IMR-90 (cell line): ENCODE measurements around the gene LAMB1. TPM values are rescaled to one million over a fixed set of nuclear protein-coding genes. Genes with fewer than 3 reads are reported as not detected.

Source experiments
- ATAC-seq: fragments of 200-7000 bp; cut with Tn5 transposase; 2 replicates; pipeline ENCODE4 v1.9.1; 2020; ENCODE audit warnings: low read depth, mild to moderate bottlenecking, moderate library complexity
- BruUV-seq: library from RNA; stranded (reverse); fragments of 400-500 nt; replicated peaks from 2 replicates; lab custom pipeline; 2021; lab: Mats Ljungman, UMichigan
- CTCF ChIA-PET: fragments of 300-600 bp; formaldehyde crosslinking; extraction: SDS; loops from one replicate; lab custom pipeline; 2021; ENCODE audit warnings: antibody characterized with exemption; lab: Yijun Ruan, JAX
- POLR2A ChIA-PET: fragments of 300-600 bp; sonication (Branson Sonifier 250); formaldehyde crosslinking; loops from one replicate; lab custom pipeline; 2022; ENCODE audit warnings: antibody characterized with exemption; ENCODE audit not compliant: unreplicated experiment; lab: Charles Lee
- DNase-seq: peaks from one replicate; pipeline ENCODE4 v3.0.0; 2013
- H2AFZ ChIP-seq: replicated peaks from 2 replicates; pipeline ENCODE3; 2013; ENCODE audit warnings: low read length, mild to moderate bottlenecking; ENCODE audit not compliant: poor library complexity
- H2AK5ac ChIP-seq: 2 replicates; pipeline ENCODE4 v1.6.1; 2013; ENCODE audit warnings: low read depth, low read length, inconsistent platforms
- H2AK9ac ChIP-seq: replicated peaks from 2 replicates; pipeline ENCODE3; 2013; ENCODE audit warnings: mild to moderate bottlenecking, low read depth, low read length, moderate library complexity; ENCODE audit not compliant: poor library complexity
- H2BK120ac ChIP-seq: 2 replicates; pipeline ENCODE4 v1.6.1; 2013; ENCODE audit warnings: low read depth, low read length, inconsistent platforms
- H2BK15ac ChIP-seq: 3 replicates; pipeline ENCODE4 v1.6.1; 2013; ENCODE audit warnings: low read depth, low read length, inconsistent platforms
- H2BK20ac ChIP-seq: 2 replicates; pipeline ENCODE4 v1.6.1; 2013; ENCODE audit warnings: low read depth, mild to moderate bottlenecking, inconsistent platforms, low read length, moderate library complexity
- H2BK5ac ChIP-seq: 2 replicates; pipeline ENCODE4 v1.6.1; 2013; ENCODE audit warnings: mild to moderate bottlenecking, low read depth, low read length, inconsistent platforms; ENCODE audit not compliant: poor library complexity, severe bottlenecking
- H3K14ac ChIP-seq: replicated peaks from 2 replicates; pipeline ENCODE4 v1.6.1; 2013; ENCODE audit warnings: low read depth, low read length, inconsistent platforms
- H3K18ac ChIP-seq: 2 replicates; pipeline ENCODE4 v1.6.1; 2013; ENCODE audit warnings: low read depth, low read length, control low read depth
- H3K23ac ChIP-seq: 2 replicates; pipeline ENCODE4 v1.6.1; 2013; ENCODE audit warnings: low read depth, low read length, inconsistent platforms
- H3K27ac ChIP-seq: 2 replicates; pipeline ENCODE4 v1.5.1; 2013; ENCODE audit warnings: mild to moderate bottlenecking, control low read depth, low read length; ENCODE audit not compliant: insufficient read depth
- H3K27me3 ChIP-seq: 2 replicates; pipeline ENCODE4 v1.6.1; 2013; ENCODE audit warnings: low read length; ENCODE audit not compliant: control insufficient read depth, insufficient read depth
- H3K36me3 ChIP-seq: 2 replicates; pipeline ENCODE4 v1.6.1; 2013; ENCODE audit warnings: low read length, mixed read lengths; ENCODE audit not compliant: control insufficient read depth, insufficient read depth
- H3K4ac ChIP-seq: 2 replicates; pipeline ENCODE4 v1.6.1; 2013; ENCODE audit warnings: low read depth, low read length, inconsistent platforms
- H3K4me1 ChIP-seq: 2 replicates; pipeline ENCODE4 v1.6.1; 2013; ENCODE audit warnings: low read length, mixed read lengths; ENCODE audit not compliant: control insufficient read depth, insufficient read depth
- H3K4me2 ChIP-seq: 2 replicates; pipeline ENCODE4 v1.6.1; 2013; ENCODE audit warnings: low read depth, mild to moderate bottlenecking, control low read depth, low read length, moderate library complexity
- H3K4me3 ChIP-seq: 2 replicates; pipeline ENCODE4 v1.5.1; 2013; ENCODE audit warnings: low read depth, mild to moderate bottlenecking, control low read depth, low read length, moderate library complexity; ENCODE audit not compliant: insufficient read depth
- H3K56ac ChIP-seq: 2 replicates; pipeline ENCODE4 v1.6.1; 2013; ENCODE audit warnings: low read length, inconsistent platforms; ENCODE audit not compliant: insufficient read depth; ENCODE audit errors: extremely low read depth
- H3K79me1 ChIP-seq, 2 experiments: 2 replicates each; pipeline ENCODE4 v1.6.1; 2013; ENCODE audit warnings: low read length in 2 of 2, inconsistent platforms in 1 of 2, low read depth in 1 of 2
- H3K9ac ChIP-seq: 2 replicates; pipeline ENCODE4 v1.6.1; 2013; ENCODE audit warnings: low read depth, low read length, control low read depth
- H3K9me1 ChIP-seq: 2 replicates; pipeline ENCODE4 v1.6.1; 2013; ENCODE audit warnings: low read length, inconsistent platforms; ENCODE audit not compliant: insufficient read depth
- H3K9me3 ChIP-seq: 2 replicates; pipeline ENCODE4 v1.6.1; 2013; ENCODE audit warnings: low read length; ENCODE audit not compliant: control insufficient read depth, insufficient read depth
- H4K20me1 ChIP-seq: 2 replicates; pipeline ENCODE4 v1.6.1; 2013; ENCODE audit warnings: low read length, inconsistent platforms; ENCODE audit not compliant: insufficient read depth
- H4K5ac ChIP-seq: 2 replicates; pipeline ENCODE4 v1.6.1; 2013; ENCODE audit warnings: mild to moderate bottlenecking, low read depth, low read length, control low read depth
- H4K8ac ChIP-seq, 2 experiments: 2 replicates each; pipeline ENCODE4 v1.6.1; 2013; ENCODE audit warnings: low read depth in 2 of 2, low read length in 2 of 2, control low read depth in 1 of 2, inconsistent platforms in 1 of 2
- H4K91ac ChIP-seq: 2 replicates; pipeline ENCODE4 v1.6.1; 2013; ENCODE audit warnings: low read depth, low read length, inconsistent platforms; ENCODE audit not compliant: insufficient read depth
- MAFK ChIP-seq: IDR thresholded peaks from 2 replicates; pipeline ENCODE4 v1.6.1; 2012; ENCODE audit warnings: low read depth, low read length, improper control_type of control experiment
- WGBS, 2 experiments: methylation state at CpG; one replicate each; pipeline versions ENCODE4 v1.1.5 to v1.1.7; 2013; ENCODE audit warnings: missing lambda C conversion rate in 2 of 2; ENCODE audit not compliant: insufficient read length in 1 of 2; ENCODE audit errors: extremely low coverage in 2 of 2; 5-methylcytosine and 5-hydroxymethylcytosine counted together
- dilution Hi-C: fragments of 300-500 bp; cut with HindIII; formaldehyde crosslinking; loops from one replicate; pipeline ENCODE4 v1.14.3; 2018; ENCODE audit warnings: low sequenced_read_pairs; ENCODE audit not compliant: unreplicated experiment
- in situ Hi-C: fragments of 300-500 bp; cut with MboI; formaldehyde crosslinking; loops from 3 replicates; pipeline ENCODE4 v1.14.3; 2019; ENCODE audit warnings: low sequenced_read_pairs, inconsistent platforms, mixed read lengths
- intact Hi-C: fragments of 100-400 bp; cut with micrococcal nuclease; formaldehyde crosslinking; loops from 2 replicates; pipeline ENCODE4 v1.10.0; 2022
- polyA plus RNA-seq, 3 experiments: library from polyadenylated mRNA; depleted of rRNA; stranded (reverse); fragments of >200 nt; gene quantifications; 2 replicates each; pipeline ENCODE4 v1.2.3, GENCODE V29; 2012; ENCODE audit warnings: low replicate concordance in 1 of 3
- total RNA-seq: library from RNA; depleted of rRNA; stranded (reverse); fragments of >200 nt; gene quantifications from 2 replicates; pipeline ENCODE4 v1.2.3, GENCODE V29; 2012

Gene LAMB1
- total and polyA plus RNA-seq, 2 of the 4 experiments (the other 2 are of a cell fraction): 114 to 117 TPM

GRCh38 chr7:107918948-107919347 is 84.0 kb downstream of the LAMB1 start:
- H3K4ac ChIP-seq: no peak overlapping the region
- no peaks in the 10 kb centered on the region for H4K20me1 ChIP-seq
- H3K36me3 ChIP-seq: peaks cover 30% of the 10 kb centered on the region
- no peak overlapping the region for H3K9ac ChIP-seq
- no peak overlapping the region for H3K56ac ChIP-seq
- H2AFZ ChIP-seq: no peak overlapping the region
- dilution Hi-C loops: no loop called here
- TF ChIP-seq MAFK: no peak
- DNase-seq (no peak), ATAC-seq (no peak)
- intact Hi-C loops: no loop called here
- H2AK9ac ChIP-seq: no peak overlapping the region
- no peak overlapping the region for H3K27ac ChIP-seq
- ChIA-PET CTCF (no interaction called here), POLR2A (no interaction called here)
- no peaks in the 10 kb centered on the region for H3K9me3 ChIP-seq
- in situ Hi-C loops: no loop called here
- H2BK15ac ChIP-seq: no peak overlapping the region
- WGBS, 2 experiments: no CpG with 5 or more reads among the region's 2 CpGs
- H3K9me1 ChIP-seq: peaks cover 3% of the 10 kb centered on the region
- no peak overlapping the region for H2BK20ac ChIP-seq
- H4K91ac ChIP-seq: no peak overlapping the region
- no peak overlapping the region for H3K23ac ChIP-seq
- H3K4me2 ChIP-seq: no peak overlapping the region
- no peak overlapping the region for H2BK5ac ChIP-seq
- H3K27me3 ChIP-seq: no peaks in the 10 kb centered on the region
- H3K4me3 ChIP-seq: no peak overlapping the region
- H3K4me1 ChIP-seq: peaks cover 3% of the 10 kb centered on the region; the same call in 1 of the 2 replicates
- H4K8ac ChIP-seq: no peak overlapping the region
- H4K5ac ChIP-seq: no peak overlapping the region
- no peak overlapping the region for H3K14ac ChIP-seq
- BruUV-seq: no TSS peak
- H2AK5ac ChIP-seq: no peak overlapping the region
- H3K18ac ChIP-seq: no peak overlapping the region
- H3K79me1 ChIP-seq: peaks cover 7 to 14% of the 10 kb centered on the region in 2 experiments
- no peak overlapping the region for H2BK120ac ChIP-seq
